HG02938 (cell line): ENCODE data around the gene ZKSCAN1.

Experiments
- ATAC-seq: cut with Tn5 transposase; IDR thresholded peaks from one replicate; pipeline ENCODE4 v1.9.1; 2021; ENCODE audit warnings: mild to moderate bottlenecking, moderate library complexity; ENCODE audit not compliant: unreplicated experiment

ZKSCAN1 gene

GRCh38 chr7:100034871-100035510, 19.6 kb downstream of the ZKSCAN1 start:
- ATAC-seq: no peak

DNA sequence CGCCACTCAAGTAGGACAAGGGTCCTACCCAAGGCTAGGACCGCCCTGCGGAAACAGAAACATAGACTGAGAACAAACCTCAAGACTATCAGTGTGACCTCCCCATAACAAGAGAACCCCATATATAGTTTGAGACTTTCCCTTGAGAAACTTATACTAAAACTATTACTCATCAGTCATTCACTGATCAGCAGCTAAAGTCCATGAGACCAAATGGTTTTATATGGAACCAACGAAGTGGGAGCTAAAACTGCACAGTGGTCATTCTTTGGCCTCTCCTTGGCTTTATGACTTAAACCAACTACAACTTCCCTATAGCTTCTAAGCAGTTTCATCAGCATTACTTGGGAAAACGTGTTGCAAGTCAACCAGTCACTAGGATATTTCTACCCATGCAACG, 20.5 kb downstream of the ZKSCAN1 start:
- ATAC-seq: no peak

DNA sequence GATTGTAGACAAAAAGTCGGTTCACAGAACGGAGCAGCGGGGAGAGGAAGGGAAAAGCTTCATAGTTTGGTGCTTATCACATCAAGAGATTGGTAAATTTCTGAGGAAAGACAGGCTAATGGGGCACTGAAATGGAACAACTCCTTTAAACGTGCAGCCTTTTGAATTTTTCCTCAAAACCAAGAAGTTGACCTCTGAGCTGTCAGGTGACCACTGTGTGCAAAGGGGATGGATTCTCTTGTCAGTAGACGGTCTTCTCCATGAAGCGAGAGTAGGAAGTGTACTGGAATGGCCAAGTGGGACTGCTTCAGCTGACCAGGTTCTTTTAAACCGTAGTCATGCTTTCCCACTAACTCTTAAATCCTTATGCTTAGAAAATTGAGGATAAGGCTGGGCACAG, 22.9 kb downstream of the ZKSCAN1 start:
- no peak for ATAC-seq

GRCh38 chr7:100040575-100040974, 25.2 kb downstream of the ZKSCAN1 start:
- ATAC-seq: no peak

GRCh38 chr7:100044718-100045117, 29.3 kb downstream of the ZKSCAN1 start:
- no peak for ATAC-seq

GRCh38 chr7:100048680-100049079, 33.3 kb downstream of the ZKSCAN1 start:
- no peak for ATAC-seq

GRCh38 chr7:100049441-100050291, 34.3 kb downstream of the ZKSCAN1 start, which contains the start of gene ZSCAN21:
Gene ZSCAN21 (plus strand): TSS chr7:100049774. CDS start chr7:100057007, 7,233 bp downstream.
- peak; percentile 80 for ATAC-seq

GRCh38 chr7:100051611-100052010, 36.2 kb downstream of the ZKSCAN1 start:
- ATAC-seq: no peak

DNA sequence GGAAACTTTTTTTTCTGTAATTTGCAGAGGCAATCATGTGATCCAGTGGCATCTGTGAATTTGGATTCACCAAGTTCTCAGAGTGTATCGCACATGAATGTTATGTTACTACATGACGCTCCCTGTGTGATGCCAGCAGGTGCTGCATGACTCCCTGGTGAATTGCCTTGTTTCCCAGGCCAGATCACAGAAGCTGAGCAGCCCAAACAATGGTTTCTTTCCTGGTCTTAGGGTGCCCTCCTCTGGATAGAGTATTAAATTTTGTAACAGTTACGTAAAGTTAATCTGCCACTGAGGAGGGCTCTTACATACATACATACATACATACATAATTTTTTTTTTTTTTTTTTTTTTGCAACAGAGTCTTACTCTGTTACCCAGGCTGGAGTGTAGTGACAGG, 37.8 kb downstream of the ZKSCAN1 start:
- ATAC-seq: no peak

DNA sequence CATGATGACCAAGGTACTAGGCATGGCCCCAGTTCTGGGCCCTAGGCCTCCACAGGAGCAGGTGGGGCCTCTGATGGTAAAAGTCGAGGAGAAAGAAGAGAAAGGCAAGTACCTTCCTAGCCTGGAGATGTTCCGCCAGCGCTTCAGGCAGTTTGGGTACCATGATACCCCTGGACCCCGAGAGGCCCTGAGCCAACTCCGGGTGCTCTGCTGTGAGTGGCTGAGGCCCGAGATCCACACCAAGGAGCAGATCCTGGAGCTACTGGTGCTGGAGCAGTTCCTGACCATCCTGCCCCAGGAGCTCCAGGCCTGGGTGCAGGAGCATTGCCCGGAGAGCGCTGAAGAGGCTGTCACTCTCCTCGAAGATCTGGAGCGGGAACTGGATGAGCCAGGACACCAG, 41.6 kb downstream of the ZKSCAN1 start:
- ATAC-seq: no peak

- no peak for ATAC-seq
These were observed 43.9 kb downstream of the ZKSCAN1 start for GRCh38 chr7:100059251-100059739.

- no peak for ATAC-seq
These were observed 46.3 kb downstream of the ZKSCAN1 start for GRCh38 chr7:100061518-100062193.

DNA sequence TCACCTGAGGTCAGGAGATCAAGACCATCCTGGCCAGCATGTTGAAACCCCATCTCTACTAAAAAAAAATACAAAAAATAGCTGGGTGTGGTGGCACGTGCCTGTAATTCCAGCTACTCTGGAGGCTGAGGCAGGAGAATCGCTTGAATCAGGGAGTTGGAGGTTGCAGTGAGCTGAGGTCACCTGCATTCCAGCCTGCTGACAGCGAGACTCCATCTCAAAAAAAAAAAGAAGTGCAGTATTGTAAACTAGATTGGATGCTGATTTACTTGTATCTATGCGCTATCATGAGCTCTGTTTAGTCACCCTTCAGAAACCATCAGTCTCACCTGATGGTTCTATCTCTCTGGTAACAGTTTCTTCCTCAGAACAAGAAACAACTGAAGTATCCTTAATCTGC, 48.0 kb downstream of the ZKSCAN1 start:
- no peak for ATAC-seq

DNA sequence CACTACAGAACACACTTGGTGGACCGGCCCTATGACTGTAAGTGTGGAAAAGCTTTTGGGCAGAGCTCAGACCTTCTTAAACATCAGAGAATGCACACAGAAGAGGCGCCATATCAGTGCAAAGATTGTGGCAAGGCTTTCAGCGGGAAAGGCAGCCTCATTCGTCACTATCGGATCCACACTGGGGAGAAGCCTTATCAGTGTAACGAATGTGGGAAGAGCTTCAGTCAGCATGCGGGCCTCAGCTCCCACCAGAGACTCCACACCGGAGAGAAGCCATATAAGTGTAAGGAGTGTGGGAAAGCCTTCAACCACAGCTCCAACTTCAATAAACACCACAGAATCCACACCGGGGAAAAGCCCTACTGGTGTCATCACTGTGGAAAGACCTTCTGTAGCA, 48.8 kb downstream of the ZKSCAN1 start:
- no peak for ATAC-seq

GRCh38 chr7:100065452-100066186, 50.2 kb downstream of the ZKSCAN1 start:
- ATAC-seq: no peak

DNA sequence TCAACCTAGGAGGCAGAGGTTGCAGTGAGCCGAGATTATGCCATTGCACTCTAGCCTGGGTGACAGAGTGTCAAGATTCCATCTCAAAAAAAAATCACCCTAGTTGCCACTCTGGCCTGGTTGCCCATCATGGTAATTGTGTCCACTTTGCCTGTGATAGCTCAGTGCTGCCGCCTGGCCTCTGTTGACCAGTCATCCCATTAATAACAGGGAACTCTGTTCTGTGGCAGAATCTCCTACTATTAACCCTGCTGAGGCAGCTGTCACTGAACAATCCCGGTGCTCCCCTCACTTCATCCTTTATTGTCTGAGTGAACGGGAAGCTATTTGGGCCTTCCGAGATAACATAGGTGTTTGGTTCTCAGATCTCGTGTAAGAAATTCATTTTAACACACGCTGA, 51.6 kb downstream of the ZKSCAN1 start:
- no peak for ATAC-seq

DNA sequence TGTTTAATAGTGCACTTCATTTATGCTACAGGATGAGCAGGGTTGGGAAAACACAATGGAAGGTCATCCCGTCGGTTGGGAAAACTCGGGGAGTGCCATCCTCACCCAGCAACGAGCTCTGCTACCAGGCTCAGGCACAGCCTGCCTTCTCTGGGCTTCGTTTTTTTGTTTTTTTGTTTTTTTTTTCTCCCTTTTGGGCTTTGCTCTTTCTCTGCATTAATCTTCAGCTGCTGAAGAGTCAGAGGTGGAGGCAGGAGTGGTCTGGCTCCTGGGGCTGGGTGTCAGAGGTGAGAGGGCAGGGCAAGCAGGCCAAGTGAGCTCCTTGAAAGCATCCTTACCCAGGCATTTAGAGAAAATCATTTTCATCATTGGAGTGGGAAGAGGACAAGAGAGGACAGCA, 54.6 kb downstream of the ZKSCAN1 start:
- no peak for ATAC-seq

DNA sequence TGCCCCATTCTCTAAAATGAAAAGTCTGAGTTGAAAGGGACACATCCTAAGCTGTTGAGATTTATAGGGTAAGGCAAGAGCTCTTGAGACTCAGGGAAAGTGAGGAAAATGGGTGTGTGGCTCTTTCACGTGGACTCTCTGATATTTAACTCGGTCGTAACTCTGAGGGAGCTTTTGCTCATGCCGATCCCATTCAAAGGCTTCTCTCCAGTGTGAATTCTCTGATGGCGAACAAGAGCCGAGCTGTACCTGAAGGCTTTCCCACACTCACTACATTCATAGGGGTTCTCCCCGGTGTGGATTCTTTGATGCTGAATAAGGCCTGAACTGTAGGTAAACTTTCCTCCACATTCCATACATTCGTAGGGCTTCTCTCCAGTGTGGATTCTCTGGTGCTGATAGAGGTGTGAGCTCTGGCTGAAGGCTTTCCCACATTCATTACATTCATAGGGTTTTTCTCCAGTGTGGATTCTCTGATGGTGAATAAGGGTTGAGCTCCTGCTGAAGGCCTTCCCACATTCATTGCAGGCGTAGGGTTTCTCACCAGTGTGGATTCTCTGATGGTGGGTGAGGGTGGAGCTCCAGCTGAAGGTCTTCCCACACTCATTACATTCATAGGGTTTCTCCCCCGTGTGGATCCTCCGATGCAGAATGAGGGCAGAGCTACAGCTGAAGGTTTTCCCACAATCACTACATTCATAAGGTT, 55.8 kb downstream of the ZKSCAN1 start:
- no peak for ATAC-seq

DNA sequence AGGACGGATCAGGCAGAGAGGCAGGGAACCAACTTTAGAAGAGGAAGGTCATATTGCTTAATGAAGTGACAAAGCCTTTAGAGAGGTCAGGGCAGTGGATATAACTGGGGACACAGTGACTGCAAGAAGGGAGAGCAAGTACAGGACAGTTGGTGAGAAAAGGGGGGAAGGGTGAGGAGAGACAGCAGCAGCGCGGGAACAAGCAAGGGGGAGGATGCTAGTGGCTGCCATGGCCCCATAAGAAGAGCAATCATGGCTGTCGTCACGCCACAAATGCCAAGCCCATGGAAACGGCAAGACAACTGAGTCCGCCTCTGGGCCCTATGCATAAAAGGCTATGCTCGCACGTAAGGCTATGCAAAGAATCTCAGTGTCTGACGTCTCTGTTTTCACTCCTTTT, 57.1 kb downstream of the ZKSCAN1 start:
- no peak for ATAC-seq

GRCh38 chr7:100074841-100075240, 59.4 kb downstream of the ZKSCAN1 start:
- ATAC-seq: no peak
